Nephron progenitor cell (in vitro differentiated cells): ENCODE data around the gene ZNF79.

Source experiments
- DNase-seq: peaks from one replicate; pipeline ENCODE4 v3.0.0; 2021
- H3K27ac Mint-ChIP-seq: 2 replicates; pipeline ENCODE4 v1.8.0; 2021; ENCODE audit warnings: mild to moderate bottlenecking, moderate library complexity, mixed read lengths
- H3K27me3 Mint-ChIP-seq: 2 replicates; pipeline ENCODE4 v1.8.0; 2021; ENCODE audit warnings: mild to moderate bottlenecking, low read depth, mixed read lengths; ENCODE audit not compliant: poor library complexity
- H3K36me3 Mint-ChIP-seq: 2 replicates; pipeline ENCODE4 v1.8.0; 2021; ENCODE audit warnings: low read depth, mixed read lengths
- H3K4me1 Mint-ChIP-seq: 2 replicates; pipeline ENCODE4 v1.8.0; 2021; ENCODE audit warnings: mixed read lengths
- H3K4me3 Mint-ChIP-seq: 2 replicates; pipeline ENCODE4 v1.8.0; 2021; ENCODE audit warnings: mild to moderate bottlenecking, moderate library complexity, mixed read lengths
- H3K9me3 Mint-ChIP-seq: 2 replicates; pipeline ENCODE4 v1.8.0; 2021; ENCODE audit warnings: mild to moderate bottlenecking, moderate library complexity, mixed read lengths
- CTCF ChIP-seq: fragments of 200-600 bp; sonication (generic); IDR thresholded peaks from 2 replicates; pipeline ENCODE4 v1.5.0; 2021; ENCODE audit warnings: antibody characterized with exemption

ZNF79 gene

GRCh38 chr9:127396253-127396807, 27.9 kb upstream of the ZNF79 start:
- DNase-seq, result no peak
- peak overlapping the region; percentile 80 for H3K4me3 Mint-ChIP-seq
- no peak overlapping the region for H3K27ac Mint-ChIP-seq
- no peaks in the 10 kb centered on the region for H3K9me3 Mint-ChIP-seq
- H3K4me1 Mint-ChIP-seq, result peaks cover 24% of the 10 kb centered on the region
- peaks cover 29% of the 10 kb centered on the region for H3K27me3 Mint-ChIP-seq
- no peak for TF ChIP-seq CTCF
- no peaks in the 10 kb centered on the region for H3K36me3 Mint-ChIP-seq

GRCh38 chr9:127396808-127397645, 27.2 kb upstream of the ZNF79 start, which contains the start of gene SLC2A8:
Gene SLC2A8, plus strand, starts transcription at chr9:127397169. Its CDS starts 62 bp downstream, at chr9:127397231.
- Mint-ChIP-seq H3K4me1 (peaks cover 24% of the 10 kb centered on the region), H3K36me3 (no peaks in the 10 kb centered on the region), H3K27ac (no peak within 1 kb of the TSS), H3K4me3 (peak within 1 kb of the TSS; percentile 87), H3K27me3 (peaks cover 26% of the 10 kb centered on the region), H3K9me3 (no peaks in the 10 kb centered on the region)
- TF ChIP-seq CTCF, result no peak
- peak; percentile 98 for DNase-seq

- Mint-ChIP-seq H3K9me3 (no peaks in the 10 kb centered on the region), H3K4me1 (peaks cover 24% of the 10 kb centered on the region), H3K27ac (no peak overlapping the region), H3K4me3 (peak overlapping the region; percentile 87), H3K27me3 (peaks cover 26% of the 10 kb centered on the region), H3K36me3 (no peaks in the 10 kb centered on the region)
- DNase-seq, result peak; percentile 66
- peak; percentile 26 for TF ChIP-seq CTCF
Observed at GRCh38 chr9:127397646-127398274, 26.4 kb upstream of the ZNF79 start.

- Mint-ChIP-seq H3K9me3 (no peaks in the 10 kb centered on the region), H3K27me3 (peaks cover 26% of the 10 kb centered on the region), H3K27ac (no peak overlapping the region), H3K4me1 (peaks cover 24% of the 10 kb centered on the region), H3K4me3 (peak overlapping the region; percentile 87), H3K36me3 (no peaks in the 10 kb centered on the region)
- no peak for TF ChIP-seq CTCF
- DNase-seq, result no peak
Observed at GRCh38 chr9:127398275-127398647, 25.9 kb upstream of the ZNF79 start.

GRCh38 chr9:127398715-127399400, 25.3 kb upstream of the ZNF79 start:
- Mint-ChIP-seq H3K9me3 (no peaks in the 10 kb centered on the region), H3K4me3 (peak overlapping the region; percentile 87), H3K36me3 (no peaks in the 10 kb centered on the region), H3K27me3 (peaks cover 26% of the 10 kb centered on the region), H3K27ac (no peak overlapping the region), H3K4me1 (peaks cover 20% of the 10 kb centered on the region)
- no peak for TF ChIP-seq CTCF
- DNase-seq, result no peak
